CD4-positive, alpha-beta T cell treated with Interleukin-17A for 1 hour (primary cell): ENCODE results near the gene FIBCD1.

Source experiments
- DNase-seq: peaks from one replicate; pipeline ENCODE4 v3.0.0-alpha.2; 2020

The FIBCD1 gene

DNA sequence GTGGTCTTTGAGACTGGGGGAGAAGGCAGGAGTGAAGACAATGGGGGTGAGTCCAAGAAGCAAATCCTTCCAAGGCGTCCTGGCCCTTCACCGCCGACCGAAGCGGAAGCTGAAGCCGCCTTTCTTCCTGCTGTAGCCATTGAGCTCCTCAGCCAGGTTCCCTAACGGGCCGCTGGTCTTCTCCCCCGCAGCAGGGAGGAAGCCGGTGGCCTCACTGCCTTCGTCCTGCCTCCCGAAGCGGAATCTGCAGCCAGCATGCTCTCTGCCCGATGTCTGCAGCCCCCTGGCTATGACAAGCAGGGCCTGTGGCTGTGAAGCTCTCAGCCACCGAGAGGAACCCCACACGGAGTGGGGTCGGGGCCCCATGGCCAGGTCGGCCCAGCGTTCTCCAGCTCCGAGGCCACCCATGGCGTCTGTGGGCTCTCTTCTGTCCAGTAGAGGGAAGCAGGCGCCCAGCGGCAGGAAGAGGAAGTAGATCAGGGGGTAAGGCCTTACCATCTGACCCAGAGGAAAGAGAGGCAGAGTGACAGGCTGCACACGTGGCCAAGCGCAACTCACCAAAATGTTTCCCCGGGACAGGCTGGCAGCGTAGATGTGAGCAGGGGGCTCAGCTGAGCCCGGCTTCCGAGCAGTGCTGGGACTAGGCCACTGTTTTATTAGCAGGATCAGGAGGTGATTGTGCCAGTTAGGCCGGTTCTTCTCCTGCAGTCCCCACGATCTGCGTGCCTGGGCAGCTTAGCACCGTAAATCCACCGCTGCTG lies 45.5 kb downstream of the FIBCD1 start:
- peak; percentile 9 for DNase-seq

DNA sequence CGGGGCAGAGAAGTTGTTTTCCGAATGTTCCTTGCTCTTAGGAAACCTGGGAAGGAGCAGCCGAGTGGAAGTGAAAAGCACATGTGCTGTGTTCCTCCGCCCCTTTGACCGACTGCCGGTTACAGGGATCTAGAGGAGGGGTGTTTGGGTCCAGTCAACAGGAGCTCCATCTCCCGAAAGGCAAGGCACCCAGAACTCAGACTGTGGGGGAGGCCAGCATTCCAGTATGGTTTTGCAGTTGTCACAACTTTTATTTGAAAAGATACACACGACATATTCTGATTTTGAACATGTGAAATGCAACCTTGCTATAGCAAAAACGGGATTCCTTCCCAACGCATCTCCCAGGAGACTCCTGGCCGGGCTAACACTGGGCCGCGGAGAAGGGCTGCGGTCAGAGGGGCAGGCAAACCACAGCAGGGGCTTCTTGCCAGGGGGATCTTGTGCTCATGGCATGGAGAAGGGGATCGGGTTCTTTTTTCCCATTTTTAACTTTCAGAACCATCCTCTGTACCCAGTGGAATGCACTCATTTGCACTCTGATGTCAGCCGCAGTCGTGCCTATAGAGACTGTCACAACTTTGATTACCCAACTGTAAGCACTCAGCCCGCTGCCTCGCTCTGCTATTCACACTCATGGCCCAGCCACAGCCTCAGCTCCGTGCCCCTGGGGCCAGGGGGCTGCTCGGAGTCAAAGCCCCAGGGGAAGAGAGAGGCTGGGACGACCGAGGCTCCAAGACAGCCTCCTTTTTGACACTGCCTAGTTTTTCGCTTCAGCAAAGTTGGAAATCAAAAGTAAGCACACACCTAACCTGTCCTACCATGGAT lies 46.4 kb downstream of the FIBCD1 start:
- DNase-seq = no peak

DNA sequence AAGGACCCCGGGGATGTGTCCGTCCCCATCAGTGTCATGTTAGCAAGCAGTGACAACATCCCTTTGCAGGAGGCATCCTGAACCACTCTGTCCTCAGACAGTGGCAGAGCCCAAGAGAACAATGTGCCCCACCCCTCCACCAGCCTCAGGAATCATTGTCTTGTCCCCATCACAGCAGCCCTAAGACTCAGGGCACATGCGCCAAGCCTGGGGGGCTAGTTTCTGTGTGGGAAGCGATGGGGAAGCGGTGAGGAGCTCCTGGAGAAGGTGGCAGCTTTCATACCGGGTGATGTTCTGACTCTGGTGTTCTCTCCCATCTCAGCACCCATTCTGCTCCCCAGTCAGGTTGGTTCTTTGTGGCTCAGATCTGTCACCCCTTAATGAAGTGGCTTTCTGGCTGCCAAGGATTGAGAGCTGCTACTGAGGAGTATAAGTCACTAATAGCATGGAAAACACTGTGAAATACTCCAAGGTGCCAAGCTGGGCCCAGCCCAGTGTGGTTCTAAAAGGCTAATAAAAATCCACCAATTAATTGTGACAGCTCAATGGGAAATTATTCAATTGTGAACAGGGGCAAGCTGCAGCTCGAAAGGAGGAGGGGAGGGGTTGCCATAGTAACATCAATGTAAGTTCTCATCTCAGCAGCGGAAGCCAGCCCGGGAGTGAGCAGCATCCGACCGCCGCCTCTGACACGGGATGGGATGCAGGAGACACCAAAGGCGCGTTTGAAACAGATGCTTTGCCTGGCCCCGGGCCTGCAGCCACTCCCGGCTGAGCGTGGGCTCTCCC lies 47.2 kb downstream of the FIBCD1 start:
- no peak for DNase-seq

DNA sequence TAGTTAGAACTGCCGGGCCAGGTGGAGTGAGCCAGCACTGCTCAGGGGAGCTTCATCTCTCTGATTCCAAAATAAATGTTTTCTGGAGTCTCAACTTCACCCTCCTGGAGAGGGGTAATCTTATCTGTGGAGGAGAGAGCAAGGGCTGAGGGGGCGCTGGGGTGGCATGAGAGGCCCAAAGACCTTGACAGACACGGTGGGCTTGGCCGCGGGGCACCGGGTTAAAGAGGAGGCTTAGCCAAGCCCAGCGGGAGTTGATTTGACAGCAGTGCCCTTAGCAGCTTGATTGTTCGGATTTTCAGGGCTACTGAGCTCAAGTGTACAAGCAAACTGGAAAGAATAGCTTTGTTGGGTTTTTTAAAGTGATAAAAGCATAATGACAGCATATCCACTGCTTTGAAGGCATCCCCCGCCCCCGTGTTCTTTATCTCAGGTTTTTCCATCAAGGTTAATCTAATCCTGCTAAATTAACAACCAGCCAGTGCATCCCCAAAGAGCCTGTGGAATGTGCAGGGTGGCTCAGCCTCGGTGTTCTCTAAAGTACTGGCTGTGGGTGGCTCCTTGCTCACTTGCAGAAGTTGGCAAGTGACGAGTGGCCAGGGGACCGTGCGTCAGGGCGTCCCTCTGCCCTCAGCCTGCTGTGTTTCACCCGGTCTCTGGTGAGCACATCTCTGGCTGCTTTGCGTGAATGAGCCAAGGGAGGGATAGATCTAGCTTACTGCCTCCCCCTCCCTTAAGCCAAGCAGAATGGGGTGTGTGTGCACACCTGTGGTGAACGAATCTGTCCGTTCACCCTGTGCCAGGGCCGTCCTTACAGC lies 48.0 kb downstream of the FIBCD1 start:
- no peak for DNase-seq

DNA sequence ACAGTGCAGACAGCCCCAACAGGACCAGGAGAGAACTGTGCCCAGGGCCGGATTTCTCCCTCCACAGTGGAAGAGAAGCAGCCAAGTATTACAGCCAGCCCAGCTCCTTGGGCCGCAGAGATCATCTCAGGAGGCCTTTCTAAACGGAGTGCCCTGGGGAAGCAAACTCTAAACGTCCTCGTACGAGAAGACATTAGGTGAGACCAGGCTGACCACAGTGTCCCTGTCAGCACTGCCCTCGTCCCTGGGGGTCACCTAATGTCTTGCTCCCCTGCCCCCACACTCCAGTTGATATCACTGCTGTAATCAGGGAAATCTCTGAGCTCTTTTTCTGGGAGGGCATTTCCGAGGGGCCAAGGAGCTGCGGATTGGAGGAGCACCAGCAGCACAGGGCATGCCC lies 48.9 kb downstream of the FIBCD1 start:
- no peak for DNase-seq

DNA sequence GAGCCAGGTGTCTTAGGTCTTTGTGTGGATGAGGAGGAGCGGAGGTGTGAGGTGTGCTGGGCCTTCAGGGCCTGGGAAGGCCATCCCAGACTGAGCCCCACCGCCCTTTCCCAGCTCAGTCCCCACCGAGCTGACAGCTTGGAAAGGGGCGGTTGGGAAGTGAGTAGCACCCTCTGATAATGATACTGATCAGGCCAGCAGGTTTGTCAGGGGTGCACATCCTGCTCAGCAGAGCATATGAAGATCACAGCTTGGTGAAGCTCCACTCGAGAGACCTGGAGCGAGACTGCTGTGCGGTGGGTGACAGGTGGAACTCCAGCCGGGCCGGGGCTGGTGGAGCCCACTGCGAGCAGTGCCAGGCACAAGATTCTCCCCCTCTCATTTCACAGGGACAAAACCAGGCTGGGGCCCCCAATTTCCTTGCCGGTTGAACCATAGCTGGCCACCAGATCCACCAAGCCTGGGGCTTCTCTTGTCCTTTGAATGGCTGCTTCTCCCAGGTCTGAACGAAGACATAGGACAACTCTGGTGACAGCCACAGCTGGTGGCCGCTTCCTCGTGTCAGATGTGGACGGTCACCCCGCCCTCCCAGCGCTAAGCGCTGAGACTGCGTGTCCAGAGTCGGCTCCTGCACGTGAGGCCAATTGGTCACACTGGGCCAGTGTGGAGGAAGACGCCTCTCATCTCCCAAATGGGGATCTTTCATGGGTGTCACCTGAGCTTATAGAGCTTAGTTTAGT lies 50.7 kb downstream of the FIBCD1 start:
- no peak for DNase-seq

DNA sequence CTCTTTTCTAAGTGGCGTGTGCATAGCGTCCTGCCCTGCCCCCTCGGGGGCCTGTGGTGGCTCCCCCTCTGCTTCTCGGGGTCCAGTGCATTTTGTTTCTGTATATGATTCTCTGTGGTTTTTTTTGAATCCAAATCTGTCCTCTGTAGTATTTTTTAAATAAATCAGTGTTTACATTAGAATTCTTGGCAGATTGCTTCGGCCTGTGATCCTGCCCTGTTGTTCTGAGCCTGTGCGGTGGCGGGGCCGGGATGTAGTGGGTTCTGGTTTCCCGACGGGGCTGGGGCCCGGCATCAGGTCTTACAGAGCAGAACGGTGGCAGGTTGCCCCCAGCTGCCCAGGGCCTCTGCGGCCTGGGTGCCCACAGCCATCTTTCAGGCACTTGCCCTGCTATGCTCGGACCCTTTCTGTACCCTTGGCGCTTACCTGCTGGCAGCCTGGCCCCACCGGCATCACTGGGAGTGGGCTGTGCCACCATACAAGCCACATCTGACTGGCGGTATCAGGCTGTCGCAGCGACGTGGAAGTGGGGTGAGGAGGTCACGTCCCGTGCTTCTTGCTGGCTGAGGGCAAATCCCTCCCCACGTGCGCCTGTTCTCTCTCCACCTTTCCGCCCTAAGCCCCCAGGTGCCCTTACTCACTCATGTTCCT lies 51.4 kb downstream of the FIBCD1 start:
- DNase-seq = no peak

DNA sequence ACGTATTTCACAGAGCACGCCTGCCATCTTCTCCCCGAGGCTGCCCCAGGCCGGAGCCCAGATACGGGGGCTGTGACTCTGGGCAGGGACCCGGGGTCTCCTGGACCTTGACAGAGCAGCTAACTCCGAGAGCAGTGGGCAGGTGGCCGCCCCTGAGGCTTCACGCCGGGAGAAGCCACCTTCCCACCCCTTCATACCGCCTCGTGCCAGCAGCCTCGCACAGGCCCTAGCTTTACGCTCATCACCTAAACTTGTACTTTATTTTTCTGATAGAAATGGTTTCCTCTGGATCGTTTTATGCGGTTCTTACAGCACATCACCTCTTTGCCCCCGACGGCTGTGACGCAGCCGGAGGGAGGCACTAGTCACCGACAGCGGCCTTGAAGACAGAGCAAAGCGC lies 52.1 kb downstream of the FIBCD1 start:
- DNase-seq = no peak

DNA sequence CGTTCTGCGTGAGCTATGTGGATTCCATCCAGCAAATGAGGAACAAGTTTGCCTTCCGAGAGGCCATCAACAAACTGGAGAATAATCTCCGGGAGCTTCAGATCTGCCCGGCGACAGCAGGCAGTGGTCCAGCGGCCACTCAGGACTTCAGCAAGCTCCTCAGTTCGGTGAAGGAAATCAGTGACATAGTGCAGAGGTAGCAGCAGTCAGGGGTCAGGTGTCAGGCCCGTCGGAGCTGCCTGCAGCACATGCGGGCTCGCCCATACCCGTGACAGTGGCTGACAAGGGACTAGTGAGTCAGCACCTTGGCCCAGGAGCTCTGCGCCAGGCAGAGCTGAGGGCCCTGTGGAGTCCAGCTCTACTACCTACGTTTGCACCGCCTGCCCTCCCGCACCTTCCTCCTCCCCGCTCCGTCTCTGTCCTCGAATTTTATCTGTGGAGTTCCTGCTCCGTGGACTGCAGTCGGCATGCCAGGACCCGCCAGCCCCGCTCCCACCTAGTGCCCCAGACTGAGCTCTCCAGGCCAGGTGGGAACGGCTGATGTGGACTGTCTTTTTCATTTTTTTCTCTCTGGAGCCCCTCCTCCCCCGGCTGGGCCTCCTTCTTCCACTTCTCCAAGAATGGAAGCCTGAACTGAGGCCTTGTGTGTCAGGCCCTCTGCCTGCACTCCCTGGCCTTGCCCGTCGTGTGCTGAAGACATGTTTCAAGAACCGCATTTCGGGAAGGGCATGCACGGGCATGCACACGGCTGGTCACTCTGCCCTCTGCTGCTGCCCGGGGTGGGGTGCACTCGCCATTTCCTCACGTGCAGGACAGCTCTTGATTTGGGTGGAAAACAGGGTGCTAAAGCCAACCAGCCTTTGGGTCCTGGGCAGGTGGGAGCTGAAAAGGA lies 53.3 kb downstream of the FIBCD1 start:
- DNase-seq = no peak

DNA sequence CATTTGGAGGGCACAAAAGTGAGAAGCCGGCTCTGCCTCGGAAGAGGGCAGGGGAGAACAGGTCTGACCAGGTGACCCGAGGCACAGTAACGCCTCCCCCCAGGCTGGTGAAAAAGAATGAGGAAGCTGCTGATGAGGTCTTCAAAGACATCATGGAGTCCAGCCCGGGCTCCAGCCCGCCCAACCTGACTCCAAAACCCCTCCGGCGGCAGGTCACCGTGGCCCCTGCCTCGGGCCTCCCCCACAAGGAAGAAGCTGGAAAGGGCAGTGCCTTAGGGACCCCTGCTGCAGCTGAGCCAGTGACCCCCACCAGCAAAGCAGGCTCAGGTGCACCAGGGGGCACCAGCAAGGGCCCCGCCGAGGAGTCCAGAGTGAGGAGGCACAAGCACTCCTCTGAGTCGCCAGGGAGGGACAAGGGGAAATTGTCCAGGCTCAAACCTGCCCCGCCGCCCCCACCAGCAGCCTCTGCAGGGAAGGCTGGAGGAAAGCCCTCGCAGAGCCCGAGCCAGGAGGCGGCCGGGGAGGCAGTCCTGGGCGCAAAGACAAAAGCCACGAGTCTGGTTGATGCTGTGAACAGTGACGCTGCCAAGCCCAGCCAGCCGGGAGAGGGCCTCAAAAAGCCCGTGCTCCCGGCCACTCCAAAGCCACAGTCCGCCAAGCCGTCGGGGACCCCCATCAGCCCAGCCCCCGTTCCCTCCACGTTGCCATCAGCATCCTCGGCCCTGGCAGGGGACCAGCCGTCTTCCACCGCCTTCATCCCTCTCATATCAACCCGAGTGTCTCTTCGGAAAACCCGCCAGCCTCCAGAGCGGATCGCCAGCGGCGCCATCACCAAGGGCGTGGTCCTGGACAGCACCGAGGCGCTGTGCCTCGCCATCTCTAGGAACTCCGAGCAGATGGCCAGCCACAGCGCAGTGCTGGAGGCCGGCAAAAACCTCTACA lies 54.2 kb downstream of the FIBCD1 start:
- DNase-seq = no peak

DNA sequence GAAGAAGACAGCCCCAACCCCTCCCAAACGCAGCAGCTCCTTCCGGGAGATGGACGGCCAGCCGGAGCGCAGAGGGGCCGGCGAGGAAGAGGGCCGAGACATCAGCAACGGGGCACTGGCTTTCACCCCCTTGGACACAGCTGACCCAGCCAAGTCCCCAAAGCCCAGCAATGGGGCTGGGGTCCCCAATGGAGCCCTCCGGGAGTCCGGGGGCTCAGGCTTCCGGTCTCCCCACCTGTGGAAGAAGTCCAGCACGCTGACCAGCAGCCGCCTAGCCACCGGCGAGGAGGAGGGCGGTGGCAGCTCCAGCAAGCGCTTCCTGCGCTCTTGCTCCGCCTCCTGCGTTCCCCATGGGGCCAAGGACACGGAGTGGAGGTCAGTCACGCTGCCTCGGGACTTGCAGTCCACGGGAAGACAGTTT lies 54.9 kb downstream of the FIBCD1 start:
- no peak for DNase-seq

DNA sequence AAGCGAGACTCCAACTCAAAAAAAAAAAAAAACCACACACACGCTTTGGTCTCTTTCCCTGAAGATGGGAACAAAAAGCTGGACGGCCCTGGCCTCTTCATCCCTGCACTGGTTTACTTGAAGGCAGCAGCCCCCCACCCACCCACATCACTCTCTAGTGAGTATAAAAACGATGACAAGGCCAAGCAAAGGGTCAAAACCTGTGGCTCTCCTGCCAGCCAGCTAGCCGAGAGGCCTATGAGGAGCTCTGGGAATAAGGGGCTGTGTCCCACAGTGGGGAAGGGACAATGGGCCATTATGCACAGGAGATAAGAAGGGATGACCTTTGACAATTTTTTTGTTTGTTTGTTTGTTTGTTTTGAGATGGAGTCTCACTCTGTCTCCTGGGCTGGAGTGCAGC lies 55.6 kb downstream of the FIBCD1 start:
- no peak for DNase-seq

DNA sequence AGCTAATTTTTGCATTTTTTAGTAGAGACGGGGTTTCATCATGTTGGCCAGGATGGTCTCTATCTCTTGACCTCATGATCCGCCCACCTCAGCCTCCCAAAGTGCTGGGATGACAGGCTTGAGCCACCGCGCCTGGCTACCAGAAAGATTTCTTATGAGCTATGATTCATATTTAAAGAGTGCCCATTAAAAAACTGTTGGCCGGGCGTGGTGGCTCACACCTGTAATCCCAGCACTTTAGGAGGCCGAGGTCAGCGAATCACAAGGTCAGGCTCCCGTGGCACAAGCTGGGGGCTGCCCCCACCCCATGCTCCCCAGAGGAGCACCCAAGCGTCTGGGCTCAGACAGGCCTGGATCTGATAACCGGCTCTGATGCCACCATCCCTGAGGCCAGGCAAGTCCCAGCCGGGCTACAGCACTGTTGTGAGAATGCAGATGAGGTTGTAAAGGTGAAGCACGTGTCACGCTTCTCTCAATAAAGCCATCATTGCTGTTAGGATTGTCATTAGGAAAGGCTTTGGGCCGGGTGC lies 56.3 kb downstream of the FIBCD1 start:
- no peak for DNase-seq

DNA sequence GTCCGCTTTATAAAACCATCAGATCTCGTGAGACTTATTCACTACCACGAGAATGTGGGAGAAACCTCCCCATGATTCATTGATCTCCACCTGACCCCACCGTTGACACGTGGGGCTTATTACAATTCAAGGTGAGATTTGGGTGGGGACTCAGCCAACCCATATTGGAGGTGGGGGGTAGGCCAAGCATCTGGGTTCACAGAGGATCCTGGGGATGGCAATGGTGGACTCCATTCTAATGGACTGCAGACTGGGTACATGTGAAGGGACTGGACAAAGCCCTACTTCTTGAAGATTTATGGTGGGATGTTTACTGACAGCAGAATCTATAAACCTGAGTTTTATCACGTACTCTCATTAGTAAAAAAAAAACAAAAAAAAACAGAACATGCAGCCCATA lies 57.5 kb downstream of the FIBCD1 start:
- no peak for DNase-seq

DNA sequence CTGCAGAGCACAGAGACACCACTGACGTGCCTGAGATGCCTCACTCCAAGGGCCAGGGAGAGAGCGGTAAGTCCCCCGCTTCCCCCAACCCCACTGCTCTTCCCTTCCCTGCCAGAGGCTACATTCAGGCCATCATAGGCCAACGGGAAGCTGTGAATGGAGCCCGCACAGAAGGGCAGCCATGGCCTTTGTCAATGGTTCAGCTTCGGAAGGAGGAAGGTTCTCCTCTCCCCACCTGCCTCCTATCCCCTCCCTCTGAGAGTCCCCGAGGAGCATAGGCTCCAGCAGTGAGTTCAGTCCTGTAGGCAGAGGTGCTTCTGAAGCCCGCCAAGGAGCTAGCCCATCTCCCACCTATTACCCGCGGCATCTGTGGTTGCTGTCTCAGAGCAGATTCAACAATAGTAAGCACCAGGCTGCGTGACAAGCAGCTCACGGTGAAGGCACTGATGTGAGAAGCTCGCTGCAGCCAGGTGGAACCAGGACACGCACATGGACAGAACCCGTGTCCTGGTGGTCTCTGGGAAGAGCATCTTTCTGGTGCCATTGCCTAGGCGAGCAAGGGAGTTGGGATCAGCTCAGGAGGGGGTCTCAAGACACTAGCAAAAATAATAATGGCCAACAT lies 58.3 kb downstream of the FIBCD1 start:
- DNase-seq = no peak

DNA sequence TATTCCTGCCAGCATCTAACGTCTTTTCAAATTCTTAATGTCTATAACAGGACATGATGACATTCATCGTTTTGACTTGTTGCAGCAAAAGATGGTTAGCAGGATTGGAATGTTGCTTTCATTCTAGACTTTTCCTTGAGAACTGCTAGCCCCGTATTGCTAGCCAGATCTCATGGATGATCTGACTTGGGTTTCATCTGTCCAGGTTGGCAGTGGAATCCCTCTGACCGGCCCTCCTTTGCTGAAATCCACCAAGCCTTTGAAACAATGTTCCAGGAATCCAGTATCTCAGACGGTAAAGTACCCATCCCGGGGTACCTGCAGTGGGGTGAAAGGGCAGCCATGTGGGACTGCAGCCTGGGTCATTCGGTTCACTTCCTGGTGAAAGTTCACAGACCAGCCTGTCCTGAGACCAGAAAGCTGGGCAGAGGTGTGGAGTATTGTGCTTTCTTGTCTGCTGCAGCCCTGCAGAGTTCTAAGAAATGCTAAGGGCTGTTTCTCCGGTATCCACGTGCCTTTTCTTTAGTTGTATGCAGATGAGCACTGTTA lies 59.1 kb downstream of the FIBCD1 start:
- DNase-seq = no peak

DNA sequence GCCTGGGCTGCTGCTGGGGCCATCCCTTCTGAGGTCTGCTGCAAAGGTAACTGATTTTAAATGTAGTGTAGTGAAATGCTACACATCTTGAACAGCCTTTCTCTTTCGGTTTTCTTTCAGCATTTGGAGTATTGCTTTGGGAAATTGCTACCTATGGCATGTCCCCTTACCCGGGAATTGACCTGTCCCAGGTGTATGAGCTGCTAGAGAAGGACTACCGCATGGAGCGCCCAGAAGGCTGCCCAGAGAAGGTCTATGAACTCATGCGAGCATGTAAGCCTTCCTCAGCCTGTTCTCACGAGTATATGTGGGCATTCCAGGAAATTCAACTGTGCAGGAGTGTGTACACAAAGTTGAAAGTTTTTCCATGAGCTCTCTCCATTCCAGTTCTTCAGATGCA lies 60.8 kb downstream of the FIBCD1 start:
- DNase-seq = no peak

DNA sequence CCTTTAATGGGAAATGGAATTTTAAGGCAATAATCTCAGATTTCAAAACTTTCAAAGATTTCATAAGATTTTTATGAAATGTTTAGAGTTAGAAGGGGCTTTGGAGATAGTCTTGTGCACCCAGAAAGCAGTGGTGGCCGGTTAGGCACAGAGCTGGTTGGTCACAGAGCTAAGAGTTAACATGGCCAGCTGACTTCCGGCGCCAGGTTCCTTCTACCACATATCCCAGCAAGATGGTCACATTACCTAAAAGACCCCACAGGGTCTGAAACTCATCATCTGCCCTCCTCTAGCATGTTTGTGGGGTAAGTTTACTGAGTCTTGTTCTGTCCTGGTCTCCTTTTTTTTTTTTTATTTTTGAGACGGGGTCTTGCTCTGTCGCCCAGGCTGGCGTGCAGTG lies 61.7 kb downstream of the FIBCD1 start:
- no peak for DNase-seq
